ENCODE results near the gene TMTC4. TPM values are rescaled to one million over a fixed set of nuclear protein-coding genes. Genes with fewer than 3 reads are reported as not detected.

Gene TMTC4
- total RNA-seq, 6 donors from 2014 or later, result 11.4 to 17.8 (median 14.5) TPM

DNA sequence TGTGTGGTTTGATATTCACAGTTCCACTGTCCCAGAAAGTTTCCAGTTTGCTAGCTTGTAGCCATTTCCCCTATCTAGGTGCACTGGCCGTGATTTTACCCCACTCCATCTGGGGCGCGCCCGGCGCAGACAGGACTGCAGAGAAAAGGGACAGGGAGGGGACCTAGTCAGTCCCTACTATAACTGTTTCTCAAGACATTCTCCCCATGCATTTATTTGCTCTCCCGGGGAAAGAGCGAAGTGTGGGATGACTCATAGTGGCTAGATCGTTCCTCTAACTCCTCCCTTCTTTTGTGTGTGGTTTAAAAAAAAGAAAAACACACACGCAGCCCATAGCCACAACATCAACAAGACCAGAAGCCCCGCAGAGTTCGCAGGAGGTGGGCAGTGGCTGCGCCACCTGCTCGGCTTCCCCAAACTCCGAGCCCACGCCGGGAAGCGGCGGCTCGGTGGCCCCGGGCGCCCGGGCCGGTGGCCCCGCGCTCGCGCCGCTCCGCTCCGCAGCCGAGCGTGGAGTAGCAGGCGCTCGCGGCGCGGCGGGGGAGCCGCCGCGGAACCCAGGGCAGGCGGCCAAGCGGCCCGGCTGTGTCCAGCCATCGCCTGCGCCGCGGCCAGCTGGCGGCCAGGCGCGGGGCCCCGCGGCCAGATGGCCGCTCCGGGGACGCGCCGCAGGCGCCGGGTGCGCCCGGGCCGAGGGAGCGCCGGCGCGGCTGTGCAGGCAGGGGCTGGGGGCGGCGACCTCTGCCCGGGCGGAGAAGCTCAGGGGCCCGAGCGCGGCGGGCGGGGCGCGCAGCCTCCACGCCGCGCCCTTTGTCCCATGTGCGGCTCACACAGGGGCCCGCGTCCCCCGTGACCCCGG, 653 bp downstream of the TMTC4 start:
- Histone ChIP-seq H3K36me3 (peaks cover 0 to 4% (median 0%) of the 10 kb centered on the region in 4 donors), H3K4me3 (peak overlapping the region; percentile 62 to 100 (median 89)), H3K9me3 (no peaks in the 10 kb centered on the region), H3K4me1 (peaks cover 7 to 18% (median 13%) of the 10 kb centered on the region in 4 donors), H3K27ac (peak overlapping the region; percentile 83 to 94 (median 89)), H3K27me3 (no peaks in the 10 kb centered on the region)
- 1 to 3% methylated on average over 25 to 36 of the region's 86 CpGs for WGBS, 2 donors
- ATAC-seq (ENCODE audit: low FRiP score in 2 of 2), result peak in 1 of 2 donors; percentile 58
- TF ChIP-seq POLR2A (IDR thresholded peaks at IDR 0.05), result peak in 1 of 4 donors; percentile 31
- TF ChIP-seq, protein P1, sequence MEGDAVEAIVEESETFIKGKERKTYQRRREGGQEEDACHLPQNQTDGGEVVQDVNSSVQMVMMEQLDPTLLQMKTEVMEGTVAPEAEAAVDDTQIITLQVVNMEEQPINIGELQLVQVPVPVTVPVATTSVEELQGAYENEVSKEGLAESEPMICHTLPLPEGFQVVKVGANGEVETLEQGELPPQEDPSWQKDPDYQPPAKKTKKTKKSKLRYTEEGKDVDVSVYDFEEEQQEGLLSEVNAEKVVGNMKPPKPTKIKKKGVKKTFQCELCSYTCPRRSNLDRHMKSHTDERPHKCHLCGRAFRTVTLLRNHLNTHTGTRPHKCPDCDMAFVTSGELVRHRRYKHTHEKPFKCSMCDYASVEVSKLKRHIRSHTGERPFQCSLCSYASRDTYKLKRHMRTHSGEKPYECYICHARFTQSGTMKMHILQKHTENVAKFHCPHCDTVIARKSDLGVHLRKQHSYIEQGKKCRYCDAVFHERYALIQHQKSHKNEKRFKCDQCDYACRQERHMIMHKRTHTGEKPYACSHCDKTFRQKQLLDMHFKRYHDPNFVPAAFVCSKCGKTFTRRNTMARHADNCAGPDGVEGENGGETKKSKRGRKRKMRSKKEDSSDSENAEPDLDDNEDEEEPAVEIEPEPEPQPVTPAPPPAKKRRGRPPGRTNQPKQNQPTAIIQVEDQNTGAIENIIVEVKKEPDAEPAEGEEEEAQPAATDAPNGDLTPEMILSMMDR (IDR thresholded peaks at IDR 0.05), result no peak
- DNase-seq, result peak; percentile 41 to 93

DNA sequence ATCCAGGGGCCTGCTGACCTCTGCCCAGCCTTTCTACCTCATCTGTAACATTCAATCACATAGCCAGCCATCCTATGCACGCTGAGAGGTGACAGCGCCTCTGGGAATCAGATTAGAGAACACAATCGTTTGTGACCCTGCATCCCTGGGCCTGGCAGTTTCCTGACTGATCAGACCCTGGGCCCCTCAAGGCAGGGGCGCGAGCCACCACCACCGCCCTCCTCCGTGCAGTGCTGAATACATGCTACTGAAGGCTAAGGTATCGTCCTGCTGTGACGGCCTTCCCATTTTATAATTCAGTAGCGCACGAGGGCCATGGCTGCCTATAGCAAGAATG, 1.3 kb downstream of the TMTC4 start:
- H3K4me1 ChIP-seq, result peaks cover 7 to 18% (median 13%) of the 10 kb centered on the region in 4 donors
- no peaks in the 10 kb centered on the region for H3K27me3 ChIP-seq
- TF ChIP-seq EP300 (IDR thresholded peaks at IDR 0.05) (no peak), POLR2AphosphoS5 (IDR thresholded peaks at IDR 0.05) (no peak), POLR2A (IDR thresholded peaks at IDR 0.05) (no peak)
- TF ChIP-seq, protein P1 (IDR thresholded peaks at IDR 0.05), result no peak
- H3K27ac ChIP-seq, result peak overlapping the region in 3 of 4 donors; percentile 58 to 94 (median 60)
- 29 to 31% methylated on average over 1 to 11 of the region's 11 CpGs for WGBS, 2 donors
- ATAC-seq (ENCODE audit: low FRiP score in 2 of 2) (no peak), DNase-seq (peak in 1 of 2 donors; percentile 73)
- H3K36me3 ChIP-seq, result peaks cover 0 to 7% (median under 1%) of the 10 kb centered on the region in 4 donors
- no peaks in the 10 kb centered on the region for H3K9me3 ChIP-seq
- H3K4me3 ChIP-seq, result peak overlapping the region in 3 of 4 donors; percentile 80 to 100 (median 98)

DNA sequence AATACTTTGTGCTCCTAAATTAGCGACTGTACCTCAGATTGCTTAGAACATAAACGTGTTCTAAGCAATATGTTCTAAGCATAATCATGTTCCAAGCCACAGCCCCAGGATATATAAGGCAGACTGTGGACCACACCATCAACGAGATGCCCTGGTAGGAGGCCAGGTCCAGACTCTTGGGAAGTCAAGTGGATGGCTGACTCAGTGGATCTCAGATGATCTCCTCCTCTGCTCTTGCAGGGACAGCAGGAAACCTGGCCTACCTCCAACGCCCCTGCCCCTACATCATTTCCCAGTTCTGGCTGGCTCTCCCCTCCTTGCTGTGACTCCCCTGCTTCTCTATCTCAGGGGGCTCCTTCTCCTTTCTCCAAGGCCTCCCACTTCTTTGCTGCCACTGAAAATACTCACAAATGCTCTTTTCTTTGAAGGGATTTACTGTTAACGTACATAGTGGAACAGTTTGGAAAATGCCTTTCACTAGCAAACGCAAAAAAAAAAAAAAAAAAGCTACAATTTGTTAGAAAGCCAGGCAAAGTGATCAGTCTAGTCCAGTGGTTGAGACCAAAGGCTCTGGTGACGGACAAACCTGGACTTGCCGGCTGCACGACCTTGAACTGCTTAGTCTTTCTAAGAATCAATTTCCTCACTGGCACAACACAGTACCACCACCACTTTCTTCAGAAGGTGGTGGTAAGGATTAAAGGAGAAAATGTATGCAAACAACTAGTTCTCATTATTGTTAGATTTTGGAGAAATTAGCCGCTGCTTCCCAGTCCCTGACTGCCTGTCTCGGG, 3.0 kb downstream of the TMTC4 start:
- TF ChIP-seq POLR2A (IDR thresholded peaks at IDR 0.05) (no peak), POLR2AphosphoS5 (IDR thresholded peaks at IDR 0.05) (no peak), EP300 (IDR thresholded peaks at IDR 0.05) (no peak)
- TF ChIP-seq, protein P1 (IDR thresholded peaks at IDR 0.05), result no peak
- no peak for DNase-seq
- WGBS, 2 donors, result 89 to 94% methylated on average over 11 of the region's 11 CpGs

DNA sequence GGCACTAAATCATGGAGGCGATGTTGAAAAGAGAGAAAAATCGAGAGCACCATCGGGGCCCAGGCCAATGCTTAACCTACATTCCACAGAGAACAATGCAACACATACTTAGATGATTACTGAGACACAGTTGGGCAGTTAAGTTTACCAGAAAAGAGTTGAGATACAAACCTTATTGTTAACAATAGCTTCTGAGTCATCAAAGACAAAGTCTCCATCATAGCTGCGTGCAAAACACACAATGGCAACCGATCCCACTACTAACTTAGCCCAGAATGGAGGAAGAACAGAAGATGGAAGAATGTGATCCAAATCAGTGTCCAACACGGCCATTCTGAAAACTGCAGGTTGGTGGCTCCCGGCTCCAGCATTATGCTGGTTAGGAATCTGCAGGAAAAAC, 6.2 kb downstream of the TMTC4 start:
- no peaks in the 10 kb centered on the region for H3K9me3 ChIP-seq
- H3K27ac ChIP-seq, result no peak overlapping the region
- no peak overlapping the region for H3K4me3 ChIP-seq
- peaks cover 0 to 50% (median 14%) of the 10 kb centered on the region in 4 donors for H3K36me3 ChIP-seq
- H3K4me1 ChIP-seq, result peaks cover 4 to 8% (median 5%) of the 10 kb centered on the region in 4 donors
- H3K27me3 ChIP-seq, result no peaks in the 10 kb centered on the region
- 92 to 93% methylated on average over 7 of the region's 7 CpGs for WGBS, 2 donors
- DNase-seq (no peak), ATAC-seq (ENCODE audit: low FRiP score in 2 of 2) (no peak)
- TF ChIP-seq POLR2A (IDR thresholded peaks at IDR 0.05) (no peak), EP300 (IDR thresholded peaks at IDR 0.05) (no peak), POLR2AphosphoS5 (IDR thresholded peaks at IDR 0.05) (no peak)
- TF ChIP-seq, protein P1 (IDR thresholded peaks at IDR 0.05), result no peak

More for the DNA sequence above, 3.0 kb downstream of the TMTC4 start:
- H3K36me3 ChIP-seq, result peaks cover 0 to 19% (median 4%) of the 10 kb centered on the region in 4 donors
- H3K27ac ChIP-seq, result no peak overlapping the region
- H3K27me3 ChIP-seq, result no peaks in the 10 kb centered on the region
- no peak for ATAC-seq (ENCODE audit: low FRiP score in 2 of 2)
- no peak overlapping the region for H3K4me3 ChIP-seq
- H3K9me3 ChIP-seq, result no peaks in the 10 kb centered on the region
- H3K4me1 ChIP-seq, result peaks cover 7 to 18% (median 13%) of the 10 kb centered on the region in 4 donors

All from upper lobe of left lung (tissue), 6 donors.